ENCODE measurements around the gene METTL8.

METTL8 gene

GRCh38 chr2:171330155-171330956, 103.4 kb downstream of the METTL8 start:
- no peak overlapping the region for H3K9ac ChIP-seq (ENCODE audit: low read depth, low read length)
- no peaks in the 10 kb centered on the region for H3K27me3 ChIP-seq (ENCODE audit: insufficient read depth, low read length, poor library complexity)
- H4K20me1 ChIP-seq (ENCODE audit: insufficient read depth, low read length), result no peaks in the 10 kb centered on the region
- H3K36me3 ChIP-seq (ENCODE audit: insufficient read depth, low read length), result no peaks in the 10 kb centered on the region; the same call in 1 of the 2 replicates
- H2AFZ ChIP-seq (ENCODE audit: low read depth, low read length), result no peak overlapping the region
- DNase-seq, result no peak
- no peaks in the 10 kb centered on the region for H3K79me2 ChIP-seq (ENCODE audit: insufficient read depth, low read length)
- H3K4me1 ChIP-seq (ENCODE audit: insufficient read depth, low read length), result no peaks in the 10 kb centered on the region
- no peak overlapping the region for H3K4me2 ChIP-seq (ENCODE audit: insufficient read depth, low read length)
- no peak overlapping the region for H3K27ac ChIP-seq (ENCODE audit: low read length)
- no peak overlapping the region for H3K4me3 ChIP-seq (ENCODE audit: low read depth in 1 of 2, low read length in 2 of 2)
- H3K9me3 ChIP-seq (ENCODE audit: insufficient read depth, low read length, severe bottlenecking), result no peaks in the 10 kb centered on the region
- TF ChIP-seq CTCF (IDR thresholded peaks at IDR 0.05; ENCODE audit: borderline replicate concordance, extremely low read depth, low read length, poor library complexity, severe bottlenecking) (no peak), EZH2 (IDR thresholded peaks at IDR 0.05; ENCODE audit: borderline replicate concordance, low read depth, low read length, severe bottlenecking) (no peak)
- no peak for ATAC-seq (ENCODE audit: insufficient read depth, low read depth)

DNA sequence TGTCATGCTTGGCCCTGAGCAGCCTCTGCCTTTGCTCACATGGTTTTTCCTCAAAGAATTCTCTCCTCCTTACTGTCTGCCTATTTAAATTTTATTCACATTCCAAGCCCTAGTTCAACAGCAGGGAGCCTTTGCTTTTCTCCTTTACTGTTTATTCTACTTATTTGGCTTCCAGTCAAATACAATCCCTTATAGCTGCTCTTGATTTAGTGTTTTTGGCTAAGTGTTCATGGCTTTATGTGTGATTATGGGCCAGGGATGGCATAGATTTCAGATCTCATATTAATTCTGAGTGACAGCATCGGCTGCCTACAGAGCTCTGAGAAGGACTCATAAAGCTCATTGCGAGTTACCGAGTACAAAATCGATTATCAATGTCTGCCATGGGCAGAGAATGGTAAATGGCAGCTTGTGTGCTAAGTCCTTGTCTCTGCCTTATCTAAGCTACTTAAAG, 106.7 kb downstream of the METTL8 start:
- Histone ChIP-seq H3K4me1 (ENCODE audit: insufficient read depth, low read length) (no peaks in the 10 kb centered on the region), H3K4me3 (ENCODE audit: low read depth in 1 of 2, low read length in 2 of 2) (no peak overlapping the region), H3K27ac (ENCODE audit: low read length) (no peak overlapping the region), H3K4me2 (ENCODE audit: insufficient read depth, low read length) (no peak overlapping the region), H2AFZ (ENCODE audit: low read depth, low read length) (no peak overlapping the region), H3K9ac (ENCODE audit: low read depth, low read length) (no peak overlapping the region), H3K9me3 (ENCODE audit: insufficient read depth, low read length, severe bottlenecking) (no peaks in the 10 kb centered on the region), H4K20me1 (ENCODE audit: insufficient read depth, low read length) (no peaks in the 10 kb centered on the region), H3K27me3 (ENCODE audit: insufficient read depth, low read length, poor library complexity) (no peaks in the 10 kb centered on the region), H3K79me2 (ENCODE audit: insufficient read depth, low read length) (no peaks in the 10 kb centered on the region), H3K36me3 (ENCODE audit: insufficient read depth, low read length) (peaks cover 18% of the 10 kb centered on the region; the same call in 1 of the 2 replicates)
- no peak; the same call in 2 of the 3 replicates for ATAC-seq (ENCODE audit: insufficient read depth, low read depth)
- TF ChIP-seq CTCF (IDR thresholded peaks at IDR 0.05; ENCODE audit: borderline replicate concordance, extremely low read depth, low read length, poor library complexity, severe bottlenecking) (no peak), EZH2 (IDR thresholded peaks at IDR 0.05; ENCODE audit: borderline replicate concordance, low read depth, low read length, severe bottlenecking) (no peak)
- DNase-seq, result no peak

- Histone ChIP-seq H3K27me3 (ENCODE audit: insufficient read depth, low read length, poor library complexity) (no peaks in the 10 kb centered on the region), H3K36me3 (ENCODE audit: insufficient read depth, low read length) (peaks cover 18% of the 10 kb centered on the region; the same call in 1 of the 2 replicates), H3K4me3 (ENCODE audit: low read depth in 1 of 2, low read length in 2 of 2) (no peak overlapping the region), H3K4me2 (ENCODE audit: insufficient read depth, low read length) (no peak overlapping the region), H3K79me2 (ENCODE audit: insufficient read depth, low read length) (no peaks in the 10 kb centered on the region), H3K27ac (ENCODE audit: low read length) (no peak overlapping the region), H3K9ac (ENCODE audit: low read depth, low read length) (no peak overlapping the region), H2AFZ (ENCODE audit: low read depth, low read length) (no peak overlapping the region), H4K20me1 (ENCODE audit: insufficient read depth, low read length) (no peaks in the 10 kb centered on the region), H3K4me1 (ENCODE audit: insufficient read depth, low read length) (no peaks in the 10 kb centered on the region), H3K9me3 (ENCODE audit: insufficient read depth, low read length, severe bottlenecking) (no peaks in the 10 kb centered on the region)
- peak; percentile 69; the same call in 2 of the 3 replicates for ATAC-seq (ENCODE audit: insufficient read depth, low read depth)
- TF ChIP-seq CTCF (IDR thresholded peaks at IDR 0.05; ENCODE audit: borderline replicate concordance, extremely low read depth, low read length, poor library complexity, severe bottlenecking), result no peak
- no peak for TF ChIP-seq EZH2 (IDR thresholded peaks at IDR 0.05; ENCODE audit: borderline replicate concordance, low read depth, low read length, severe bottlenecking)
- no peak for DNase-seq
These were observed 107.8 kb downstream of the METTL8 start for GRCh38 chr2:171325886-171326585.

Data from DND-41 (cell line).